ENCODE measurements around the gene TRMT61A.

Gene TRMT61A

DNA sequence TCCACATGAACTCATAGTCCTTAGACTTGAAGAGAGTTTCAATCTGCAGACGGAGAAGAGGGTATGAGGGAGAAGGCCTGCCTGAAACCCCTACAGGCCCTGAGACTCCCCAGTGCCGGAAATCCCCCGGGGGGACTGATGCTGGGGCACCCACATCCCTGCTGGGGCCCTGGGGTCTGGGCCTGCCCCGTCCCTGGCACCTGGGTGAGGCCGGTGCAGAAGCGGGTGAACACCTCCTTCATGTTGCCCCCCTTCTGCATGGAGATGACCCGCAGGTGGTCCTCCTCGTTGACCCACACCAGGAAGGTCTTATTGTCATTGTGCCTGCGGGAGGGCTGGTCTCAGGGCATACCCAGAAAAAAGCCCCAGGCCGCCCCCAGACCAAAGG lies 8.7 kb upstream of the TRMT61A start:
- TF ChIP-seq, protein P1, sequence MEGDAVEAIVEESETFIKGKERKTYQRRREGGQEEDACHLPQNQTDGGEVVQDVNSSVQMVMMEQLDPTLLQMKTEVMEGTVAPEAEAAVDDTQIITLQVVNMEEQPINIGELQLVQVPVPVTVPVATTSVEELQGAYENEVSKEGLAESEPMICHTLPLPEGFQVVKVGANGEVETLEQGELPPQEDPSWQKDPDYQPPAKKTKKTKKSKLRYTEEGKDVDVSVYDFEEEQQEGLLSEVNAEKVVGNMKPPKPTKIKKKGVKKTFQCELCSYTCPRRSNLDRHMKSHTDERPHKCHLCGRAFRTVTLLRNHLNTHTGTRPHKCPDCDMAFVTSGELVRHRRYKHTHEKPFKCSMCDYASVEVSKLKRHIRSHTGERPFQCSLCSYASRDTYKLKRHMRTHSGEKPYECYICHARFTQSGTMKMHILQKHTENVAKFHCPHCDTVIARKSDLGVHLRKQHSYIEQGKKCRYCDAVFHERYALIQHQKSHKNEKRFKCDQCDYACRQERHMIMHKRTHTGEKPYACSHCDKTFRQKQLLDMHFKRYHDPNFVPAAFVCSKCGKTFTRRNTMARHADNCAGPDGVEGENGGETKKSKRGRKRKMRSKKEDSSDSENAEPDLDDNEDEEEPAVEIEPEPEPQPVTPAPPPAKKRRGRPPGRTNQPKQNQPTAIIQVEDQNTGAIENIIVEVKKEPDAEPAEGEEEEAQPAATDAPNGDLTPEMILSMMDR (conservative IDR thresholded peaks at IDR 0.05) = no peak
- TF ChIP-seq ZFX (IDR thresholded peaks at IDR 0.05) = no peak
- H3K27ac ChIP-seq = peak overlapping the region; percentile 96

DNA sequence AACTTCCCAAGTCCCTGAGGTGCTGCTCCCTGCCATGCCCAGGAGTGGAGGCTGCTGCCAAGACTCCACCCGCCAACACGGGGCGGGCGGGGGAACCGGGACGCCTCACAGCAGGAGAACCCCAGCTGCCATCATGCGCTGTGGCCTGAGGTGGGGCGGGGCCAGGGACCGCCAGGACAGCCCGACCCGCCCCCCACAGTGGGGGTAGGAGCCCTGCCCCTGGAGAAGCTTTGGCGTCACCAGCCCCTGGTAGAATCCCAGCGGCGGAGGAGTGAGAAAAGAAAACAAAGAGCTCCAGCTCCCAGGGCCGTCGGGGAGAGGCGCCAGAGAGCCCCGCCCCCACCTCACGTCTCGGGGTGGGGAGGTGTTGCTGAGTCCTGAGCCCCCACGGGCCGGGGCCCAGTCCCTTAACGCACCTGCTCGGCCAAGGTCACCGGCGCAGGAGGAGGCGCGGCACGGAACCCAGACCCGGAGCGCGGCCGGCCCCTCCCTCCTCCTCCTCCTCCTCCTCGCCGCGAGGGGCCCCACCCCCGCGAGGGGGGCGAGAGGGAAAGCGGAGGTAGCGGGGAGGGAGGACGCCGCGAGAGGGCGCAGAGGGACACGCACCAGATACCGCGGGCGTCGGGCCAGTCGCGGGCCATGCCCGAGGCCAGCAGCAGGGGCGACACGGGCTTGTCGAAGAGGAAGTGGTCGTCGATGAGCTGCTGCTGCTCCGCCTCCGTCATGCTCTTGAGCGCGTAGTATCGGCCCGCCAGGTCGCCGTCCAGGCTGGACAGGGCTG lies 8.1 kb upstream of the TRMT61A start:
- TF ChIP-seq, protein P1 (conservative IDR thresholded peaks at IDR 0.05) = no peak; the same call in 1 of the 2 replicates
- no peak for TF ChIP-seq ZFX (IDR thresholded peaks at IDR 0.05)

DNA sequence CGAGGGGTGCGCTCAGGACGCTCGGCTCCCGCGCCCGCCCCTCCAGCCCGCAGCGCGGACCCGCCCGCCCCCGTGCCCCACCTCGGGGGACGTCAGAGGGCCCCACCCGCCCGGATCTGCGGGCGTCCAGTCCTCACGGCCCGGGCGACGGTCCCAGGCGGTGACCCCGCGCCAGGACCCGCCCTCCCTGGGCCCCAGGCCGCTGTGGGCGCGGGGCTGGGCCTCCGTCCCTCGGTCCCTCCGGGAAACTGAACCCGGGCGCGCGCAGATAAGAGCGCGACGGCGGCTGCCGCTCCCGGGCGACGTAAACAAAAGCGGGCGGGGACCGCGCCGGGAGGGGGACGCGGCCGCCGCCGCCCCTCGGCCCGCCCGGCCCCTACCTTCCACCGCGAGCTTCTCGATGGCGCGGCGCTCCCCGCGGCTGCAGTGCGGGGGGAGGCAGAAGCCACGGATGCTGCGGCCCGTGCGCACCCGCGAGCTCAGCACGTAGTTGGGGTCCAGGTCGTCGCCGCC lies 7.5 kb upstream of the TRMT61A start:
- peak overlapping the region; percentile 96 for H3K27ac ChIP-seq

More for the DNA sequence above, 8.1 kb upstream of the TRMT61A start:
- H3K27ac ChIP-seq = peak overlapping the region; percentile 96

DNA sequence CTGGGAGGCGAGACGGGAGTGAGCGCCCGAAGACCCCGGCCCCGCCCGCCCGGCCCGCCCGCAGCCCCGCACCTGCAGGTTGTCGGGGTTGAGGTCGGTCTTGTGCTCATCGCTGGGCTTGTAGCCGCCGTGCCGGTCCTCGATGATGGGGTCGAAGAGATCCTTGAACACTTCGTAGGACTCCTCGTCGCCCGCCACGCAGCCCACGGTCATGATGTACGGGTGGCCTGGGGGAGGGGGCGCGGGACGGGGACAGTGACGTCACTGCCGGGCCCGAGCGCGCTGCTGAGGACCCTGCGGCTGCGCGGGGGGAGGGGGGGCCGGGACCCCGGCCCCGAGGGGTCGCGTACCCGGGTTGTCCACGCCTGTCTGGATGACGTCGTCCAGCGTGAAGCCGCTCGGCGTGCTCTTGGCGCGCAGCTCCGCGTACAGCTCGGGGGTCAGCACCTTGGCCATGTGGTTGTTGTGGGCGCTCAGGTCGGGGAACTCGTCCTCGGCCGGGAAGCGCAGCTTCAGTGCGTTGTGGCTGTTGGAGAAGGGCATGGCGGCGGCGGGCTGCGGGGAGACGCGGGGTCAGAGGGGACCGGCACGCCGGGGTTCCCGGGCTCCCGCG lies 6.9 kb upstream of the TRMT61A start:
- TF ChIP-seq, protein P1 (conservative IDR thresholded peaks at IDR 0.05) = no peak
- TF ChIP-seq ZFX (IDR thresholded peaks at IDR 0.05) = no peak
- H3K27ac ChIP-seq = peak overlapping the region; percentile 96

More for the DNA sequence above, 7.5 kb upstream of the TRMT61A start:
- TF ChIP-seq ZFX (IDR thresholded peaks at IDR 0.05) = 0 out of 2 replicates have a peak, but pooled peaks have one; percentile 38
- TF ChIP-seq, protein P1 (conservative IDR thresholded peaks at IDR 0.05) = no peak; the same call in 1 of the 2 replicates

DNA sequence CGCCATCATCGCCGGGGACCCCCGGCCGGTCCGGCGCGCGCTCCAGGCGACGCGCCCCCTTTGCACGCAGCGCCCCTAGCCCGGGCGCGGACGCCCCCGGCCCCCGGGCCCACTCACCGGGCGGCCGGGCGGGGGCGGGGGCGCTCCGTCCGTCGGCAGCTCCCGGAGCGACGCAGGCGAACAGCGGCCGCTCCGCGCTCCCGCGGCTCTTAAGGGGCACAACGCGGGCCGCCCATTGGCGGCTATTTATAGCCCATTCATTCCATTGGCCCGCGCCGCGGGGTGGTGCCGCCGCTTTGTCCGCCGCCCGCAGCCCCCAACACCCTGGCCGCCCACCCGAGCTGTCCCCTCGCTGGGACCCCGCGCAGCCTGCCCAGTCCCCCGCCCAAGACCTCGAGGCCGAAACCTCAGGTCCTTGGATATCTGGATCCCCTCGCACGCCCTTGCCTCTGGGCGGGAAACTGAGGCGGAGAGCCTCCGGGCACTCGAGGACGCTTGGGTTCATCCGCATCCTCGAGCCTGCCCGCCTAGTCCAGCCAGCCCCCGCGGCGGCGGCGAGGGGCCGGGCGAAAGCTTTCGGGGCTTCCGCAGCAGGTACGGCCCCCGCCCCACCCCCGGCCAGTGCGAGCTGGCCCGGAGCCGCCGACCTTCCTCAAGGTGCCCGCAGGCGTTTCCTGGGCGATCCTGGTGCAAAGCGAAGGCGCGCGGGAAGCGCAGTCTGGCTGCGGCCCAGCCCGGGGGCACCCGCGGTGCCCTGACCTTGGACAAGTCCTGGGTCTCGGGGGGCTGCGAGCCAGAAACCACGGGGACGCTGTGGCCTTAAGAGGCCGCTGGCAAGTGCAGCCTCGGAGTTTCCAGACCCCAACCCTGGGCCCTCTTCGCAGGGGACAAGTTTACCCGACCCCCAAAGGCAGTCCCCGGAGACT lies 6.1 kb upstream of the TRMT61A start, which contains the start of gene CKB:
Gene CKB, minus strand, starts transcription at position 182 of the 926 bp plus-strand sequence. CDS start 337 bp downstream, outside the sequence.
- H3K27ac ChIP-seq = peak within 1 kb of the TSS; percentile 96

DNA sequence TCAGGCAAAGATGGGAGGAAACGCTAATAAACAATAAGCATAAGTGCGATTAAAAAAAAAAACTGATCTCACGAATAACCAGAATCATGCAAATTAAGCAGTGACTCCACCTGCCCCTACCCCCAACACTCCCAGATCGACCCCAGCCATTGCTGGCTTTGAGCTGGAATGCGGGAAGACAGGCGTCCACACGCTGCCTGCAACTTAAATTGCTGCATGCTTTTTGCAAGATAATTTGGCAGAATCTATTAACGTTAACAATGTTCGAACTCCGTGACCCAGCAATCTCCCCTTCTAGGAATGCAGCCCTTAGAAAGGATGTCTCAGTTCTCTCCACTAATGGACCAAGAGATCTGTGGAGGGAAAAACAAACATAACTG lies 5.4 kb upstream of the TRMT61A start:
- TF ChIP-seq, protein P1 (conservative IDR thresholded peaks at IDR 0.05) = no peak
- no peak for TF ChIP-seq ZFX (IDR thresholded peaks at IDR 0.05)
- peak overlapping the region; percentile 96 for H3K27ac ChIP-seq

More for the DNA sequence above, 6.1 kb upstream of the TRMT61A start, which contains the start of gene CKB:
- TF ChIP-seq, protein P1 (conservative IDR thresholded peaks at IDR 0.05) = no peak
- TF ChIP-seq ZFX (IDR thresholded peaks at IDR 0.05) = peak; percentile 54

All from C4-2B (cell line).